22Rv1 (cell line): Measurements from ENCODE around the gene REEP6.
A peak's percentile ranks its signal among the peaks of the same experiment; 100 is the strongest.

Experiments used
- H3K27ac ChIP-seq: fragments of 450-650 bp; 2 replicates; pipeline ENCODE4 v1.5.1; 2017
- ZFX ChIP-seq: fragments of 450-650 bp; IDR thresholded peaks from 2 replicates; pipeline ENCODE4 v1.6.1; 2017; ENCODE audit warnings: antibody characterized with exemption, borderline replicate concordance
- TF ChIP-seq, protein P1 (sequence below): fragments of 450-650 bp; IDR thresholded peaks from 2 replicates; pipeline ENCODE4 v1.5.1; 2017; ENCODE audit warnings: mild to moderate bottlenecking

The REEP6 gene

DNA sequence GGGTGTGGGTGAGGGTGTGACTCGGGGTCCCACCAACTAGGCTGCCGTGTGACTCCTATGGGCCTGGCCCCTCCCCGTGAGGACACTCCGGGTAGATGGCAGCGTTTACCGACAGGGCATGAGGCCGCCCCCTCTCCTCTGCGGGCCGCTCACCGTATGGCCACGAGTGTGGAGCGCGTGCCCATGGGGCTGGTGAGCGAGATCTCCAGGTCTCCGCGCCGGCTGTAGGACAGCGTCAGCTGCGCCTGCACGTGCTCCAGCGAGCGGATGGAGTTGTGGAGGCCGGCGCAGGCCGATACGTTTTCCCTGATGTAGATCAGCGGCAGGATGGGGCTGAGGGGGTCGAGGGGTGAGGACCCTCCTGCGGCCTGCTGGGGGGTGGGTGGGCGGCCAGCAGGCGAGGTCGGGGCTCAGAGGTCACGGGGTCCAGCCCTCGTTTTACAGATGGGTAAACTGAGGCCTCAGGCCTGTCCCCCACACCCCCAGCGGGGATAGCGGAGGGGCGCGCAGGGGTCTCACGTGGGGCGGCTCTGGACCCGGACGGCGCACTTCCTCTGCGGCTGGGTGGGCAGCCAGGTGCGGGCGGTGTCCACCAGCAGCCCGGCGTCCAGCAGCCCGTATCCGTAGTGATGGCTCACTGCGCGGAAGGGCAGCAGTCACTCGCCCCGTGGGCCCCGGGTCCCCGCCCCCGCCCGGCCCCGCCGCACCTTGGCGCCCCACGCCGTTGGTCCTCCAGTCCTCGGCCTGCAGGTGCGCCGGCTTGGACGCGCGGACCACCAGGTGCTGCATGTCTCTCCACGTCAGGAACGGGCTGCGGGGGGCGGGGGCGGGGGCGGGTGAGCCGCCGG is 7.6 kb upstream of the REEP6 start:
- no peak overlapping the region for H3K27ac ChIP-seq
- TF ChIP-seq, protein P1, sequence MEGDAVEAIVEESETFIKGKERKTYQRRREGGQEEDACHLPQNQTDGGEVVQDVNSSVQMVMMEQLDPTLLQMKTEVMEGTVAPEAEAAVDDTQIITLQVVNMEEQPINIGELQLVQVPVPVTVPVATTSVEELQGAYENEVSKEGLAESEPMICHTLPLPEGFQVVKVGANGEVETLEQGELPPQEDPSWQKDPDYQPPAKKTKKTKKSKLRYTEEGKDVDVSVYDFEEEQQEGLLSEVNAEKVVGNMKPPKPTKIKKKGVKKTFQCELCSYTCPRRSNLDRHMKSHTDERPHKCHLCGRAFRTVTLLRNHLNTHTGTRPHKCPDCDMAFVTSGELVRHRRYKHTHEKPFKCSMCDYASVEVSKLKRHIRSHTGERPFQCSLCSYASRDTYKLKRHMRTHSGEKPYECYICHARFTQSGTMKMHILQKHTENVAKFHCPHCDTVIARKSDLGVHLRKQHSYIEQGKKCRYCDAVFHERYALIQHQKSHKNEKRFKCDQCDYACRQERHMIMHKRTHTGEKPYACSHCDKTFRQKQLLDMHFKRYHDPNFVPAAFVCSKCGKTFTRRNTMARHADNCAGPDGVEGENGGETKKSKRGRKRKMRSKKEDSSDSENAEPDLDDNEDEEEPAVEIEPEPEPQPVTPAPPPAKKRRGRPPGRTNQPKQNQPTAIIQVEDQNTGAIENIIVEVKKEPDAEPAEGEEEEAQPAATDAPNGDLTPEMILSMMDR: no peak

DNA sequence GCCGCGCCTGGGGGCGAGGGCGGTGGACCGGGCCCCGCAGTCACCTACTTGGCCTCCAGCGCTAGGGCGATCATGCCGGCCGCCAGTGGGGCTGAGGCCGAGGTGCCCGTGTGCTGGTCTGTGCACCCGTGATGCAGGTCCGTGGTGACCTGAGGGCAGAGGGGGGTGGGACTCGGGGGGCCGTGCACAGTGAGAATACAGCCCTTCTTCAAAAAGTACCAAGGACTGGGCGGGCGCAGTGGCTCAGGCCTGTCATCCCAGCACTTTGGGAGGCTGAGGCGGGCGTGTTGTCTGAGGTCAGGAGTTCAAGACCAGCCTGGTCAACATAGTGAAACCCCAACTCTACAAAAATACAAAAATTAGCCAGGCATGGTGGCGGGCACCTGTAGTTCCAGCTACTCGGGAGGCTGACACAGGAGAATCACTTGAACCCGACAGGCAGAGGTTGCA is 7.0 kb upstream of the REEP6 start:
- TF ChIP-seq ZFX: no peak
- TF ChIP-seq, protein P1: no peak
- H3K27ac ChIP-seq: no peak overlapping the region

DNA sequence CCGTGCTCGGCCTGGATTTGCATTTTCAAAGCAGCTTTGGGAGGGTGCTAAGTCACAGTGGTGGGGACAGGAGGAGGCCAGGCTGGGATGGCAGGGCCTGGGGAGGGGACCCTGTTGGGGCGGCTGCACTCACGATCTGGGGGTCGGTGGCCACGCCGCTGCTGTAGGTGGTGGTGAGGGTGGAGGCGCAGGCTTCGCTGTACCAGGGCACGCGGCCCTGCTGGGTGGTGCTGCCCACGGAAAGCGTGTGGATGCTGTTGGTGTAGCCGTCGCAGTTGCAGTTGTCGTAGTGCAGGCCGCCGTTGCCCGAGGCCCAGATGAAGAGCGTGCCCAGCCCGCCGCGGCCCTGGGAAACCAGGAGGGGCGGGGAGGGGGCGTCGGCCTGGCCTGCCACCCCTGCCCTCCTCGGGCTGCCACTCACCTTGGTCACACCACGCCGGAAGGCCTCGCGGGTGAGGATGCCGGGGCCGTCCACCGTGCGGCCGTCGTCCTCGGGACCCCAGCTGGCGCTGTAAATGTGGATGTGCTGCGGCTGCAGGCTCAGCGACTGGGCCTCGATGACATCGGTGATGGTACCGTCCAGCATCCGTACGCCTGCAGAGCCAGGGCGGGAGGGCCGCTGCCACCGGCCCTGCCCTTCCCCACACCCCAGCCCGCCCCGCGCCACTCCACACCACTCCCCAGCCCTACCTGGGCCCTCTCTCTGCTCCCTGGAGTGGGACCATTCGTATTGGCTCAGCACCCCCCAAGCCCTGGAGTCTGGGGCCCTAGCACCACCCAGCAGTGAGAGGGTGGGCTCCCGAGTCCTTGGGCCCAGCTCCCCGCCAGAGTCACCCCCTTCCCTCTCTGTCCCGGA is 4.0 kb upstream of the REEP6 start:
- H3K27ac ChIP-seq: no peak overlapping the region

DNA sequence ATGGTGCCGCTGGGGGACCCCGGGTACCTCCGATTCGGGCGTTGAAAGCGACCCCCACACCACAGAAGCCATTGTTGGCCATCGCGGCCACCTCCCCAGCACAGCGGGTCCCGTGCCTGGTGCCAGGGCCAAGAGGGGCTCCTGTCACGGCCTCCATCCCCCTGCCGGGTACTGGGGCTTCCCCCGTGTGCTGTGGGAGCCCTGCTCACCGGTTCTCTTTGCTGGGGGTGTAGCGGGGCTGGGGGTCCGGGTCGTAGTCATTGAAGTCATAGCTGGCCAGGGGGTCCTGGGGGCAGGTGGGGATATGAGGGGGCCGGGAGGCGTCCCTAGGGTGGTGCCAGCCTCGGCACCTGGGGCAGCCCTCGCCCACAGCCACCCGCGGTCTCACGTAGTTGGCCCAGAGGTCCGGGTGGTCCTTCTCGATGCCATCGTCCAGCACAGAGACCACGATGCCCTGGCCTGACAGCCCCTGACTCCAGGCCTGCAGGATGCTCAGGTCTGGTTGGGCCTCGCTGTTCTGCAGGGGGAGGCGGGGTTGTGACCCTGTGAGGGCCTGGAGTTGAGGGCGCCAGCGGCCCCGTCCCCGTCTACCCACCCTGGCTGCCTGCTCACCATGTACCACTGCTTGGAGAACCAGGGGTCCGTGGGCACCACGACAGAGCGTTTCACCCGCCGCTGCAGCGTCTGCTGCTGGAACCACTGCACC is 3.3 kb upstream of the REEP6 start:
- no peak overlapping the region for H3K27ac ChIP-seq
- TF ChIP-seq, protein P1: no peak
- TF ChIP-seq ZFX: no peak

More for the DNA sequence above, 4.0 kb upstream of the REEP6 start:
- no peak for TF ChIP-seq ZFX
- TF ChIP-seq, protein P1: no peak

DNA sequence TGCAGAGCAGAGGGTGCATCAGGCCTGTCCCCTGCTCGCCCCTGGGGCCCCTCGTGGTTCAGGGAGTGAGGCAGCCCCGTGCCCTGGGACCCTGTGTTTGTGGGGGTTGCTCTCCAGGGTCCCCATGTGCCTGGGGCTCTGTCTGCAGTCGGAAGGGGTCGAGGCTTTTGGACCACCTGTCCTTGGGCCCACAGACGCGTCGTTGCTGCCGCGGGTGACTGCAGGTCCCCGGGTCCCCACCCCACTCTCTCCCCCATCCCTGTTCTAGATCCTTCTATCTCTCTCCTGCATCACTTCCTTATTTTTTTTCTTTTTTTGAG is 2.7 kb upstream of the REEP6 start:
- H3K27ac ChIP-seq: no peak overlapping the region
- TF ChIP-seq ZFX: no peak
- TF ChIP-seq, protein P1: no peak

DNA sequence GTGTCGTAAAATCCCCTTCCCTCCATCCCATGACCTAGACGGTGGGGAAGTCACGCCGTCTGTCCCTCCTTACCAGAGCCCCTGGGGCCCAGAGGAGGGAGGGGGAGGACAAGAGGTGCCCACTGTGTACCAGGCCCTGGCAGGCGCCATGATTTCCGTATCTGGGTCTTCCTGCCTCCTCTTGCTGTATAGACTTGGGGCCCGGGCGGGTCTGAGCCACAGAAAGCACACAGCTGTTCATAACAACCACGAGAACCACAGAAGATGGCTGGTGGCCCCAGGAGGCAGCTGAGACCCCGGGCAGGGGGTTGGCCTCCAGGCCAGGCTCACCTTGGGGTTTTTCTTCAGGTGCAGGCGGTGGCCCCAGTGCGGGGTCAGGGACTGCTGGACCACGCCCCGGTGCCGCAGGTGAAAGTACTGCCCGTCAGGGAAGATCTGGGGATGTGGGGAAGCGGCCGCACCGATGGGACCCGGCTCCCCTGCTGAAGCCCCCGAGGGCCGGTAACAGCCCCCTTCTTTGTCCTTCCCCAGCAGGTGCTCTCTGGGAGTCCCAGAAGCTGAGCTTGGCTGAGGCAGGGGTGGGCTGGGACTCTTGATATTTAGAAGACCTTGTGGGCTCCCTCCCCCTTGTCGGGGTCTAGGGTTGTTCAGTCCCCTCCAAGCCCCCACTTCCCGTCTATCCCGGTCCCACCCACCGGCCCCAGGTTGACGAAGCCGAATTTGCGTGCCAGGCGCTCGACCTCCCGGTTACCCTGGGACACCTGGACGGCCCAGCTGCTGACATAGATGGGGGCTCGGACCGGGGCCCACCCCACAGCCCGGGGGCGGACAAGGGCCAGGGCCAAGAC is 1.3 kb upstream of the REEP6 start:
- peak overlapping the region; percentile 66 for H3K27ac ChIP-seq
- TF ChIP-seq, protein P1: no peak
- TF ChIP-seq ZFX: no peak
